OCI-LY1 (cell line): ENCODE results near the gene CFAP43.

Experiments used
- H2AFZ ChIP-seq: fragments of 200-600 bp; sonication (generic), shearing (Covaris generic); 2 replicates; pipeline ENCODE4 v1.6.0; 2014; ENCODE audit warnings: antibody characterized with exemption, mild to moderate bottlenecking, low read length
- H3F3A ChIP-seq: fragments of 200-600 bp; sonication (generic), shearing (Covaris generic); 2 replicates; pipeline ENCODE4 v1.6.0; 2014; ENCODE audit warnings: mild to moderate bottlenecking, antibody characterized with exemption, low read length, moderate library complexity; ENCODE audit not compliant: insufficient read depth
- H3K27ac ChIP-seq: fragments of 200-600 bp; sonication (generic); 2 replicates; pipeline ENCODE4 v1.5.1; 2014; ENCODE audit warnings: low read length, mixed run types, mild to moderate bottlenecking, low read depth; ENCODE audit not compliant: poor library complexity, severe bottlenecking
- H3K27me3 ChIP-seq: fragments of 200-600 bp; sonication (generic); 2 replicates; pipeline ENCODE4 v1.6.0; 2014; ENCODE audit warnings: antibody characterized with exemption, mild to moderate bottlenecking, low read length, moderate library complexity; ENCODE audit not compliant: insufficient read depth
- H3K36me3 ChIP-seq: fragments of 200-600 bp; sonication (generic); 2 replicates; pipeline ENCODE4 v1.6.1; 2014; ENCODE audit warnings: mild to moderate bottlenecking, antibody characterized with exemption, low read length, moderate library complexity, mixed read lengths; ENCODE audit not compliant: insufficient read depth
- H3K4me1 ChIP-seq: fragments of 200-600 bp; sonication (generic); 2 replicates; pipeline ENCODE4 v1.5.1; 2014; ENCODE audit warnings: mild to moderate bottlenecking, low read length, moderate library complexity; ENCODE audit not compliant: insufficient read depth, severe bottlenecking
- H3K4me2 ChIP-seq: fragments of 200-600 bp; sonication (generic), shearing (Covaris generic); 2 replicates; pipeline ENCODE4 v1.6.1; 2014; ENCODE audit warnings: low read length
- H3K4me3 ChIP-seq: fragments of 200-600 bp; sonication (generic); 2 replicates; pipeline ENCODE4 v1.5.1; 2014; ENCODE audit warnings: low read length, low read depth, mild to moderate bottlenecking, mixed read lengths; ENCODE audit not compliant: poor library complexity, severe bottlenecking
- H3K79me2 ChIP-seq: fragments of 200-600 bp; shearing (Covaris generic); 2 replicates; pipeline ENCODE4 v1.6.1; 2016; ENCODE audit warnings: mixed run types, low read length, mixed read lengths; ENCODE audit not compliant: insufficient read depth
- H3K9ac ChIP-seq: fragments of 200-600 bp; sonication (generic), shearing (Covaris generic); 2 replicates; pipeline ENCODE4 v1.6.1; 2014; ENCODE audit warnings: mild to moderate bottlenecking, low read length, mixed read lengths
- H3K9me2 ChIP-seq: fragments of 200-600 bp; sonication (generic), shearing (Covaris generic); 2 replicates; pipeline ENCODE4 v1.6.1; 2014; ENCODE audit warnings: low read depth, mild to moderate bottlenecking, low read length, mixed read lengths
- H3K9me3 ChIP-seq: fragments of 200-600 bp; shearing (Covaris generic); 2 replicates; pipeline ENCODE4 v1.6.1; 2014; ENCODE audit warnings: low read length, mixed read lengths
- H4K20me1 ChIP-seq: fragments of 200-600 bp; sonication (generic), shearing (Covaris generic); 2 replicates; pipeline ENCODE4 v1.6.0; 2016; ENCODE audit warnings: mild to moderate bottlenecking, low read length; ENCODE audit not compliant: insufficient read depth
- EZH2 ChIP-seq: fragments of 200-600 bp; sonication (generic), shearing (Covaris generic); IDR thresholded peaks from 2 replicates; pipeline ENCODE4 v1.8.0; 2017; ENCODE audit warnings: borderline replicate concordance, mixed run types, mild to moderate bottlenecking, antibody characterized with exemption, low read length, moderate library complexity, mixed read lengths
- TF ChIP-seq, protein P1 (sequence below): fragments of 200-600 bp; sonication (generic), shearing (Covaris generic); IDR thresholded peaks from 2 replicates; pipeline ENCODE4 v1.5.1; 2017; ENCODE audit warnings: mild to moderate bottlenecking, antibody characterized with exemption, low read length, moderate library complexity, mixed read lengths

The CFAP43 gene

DNA sequence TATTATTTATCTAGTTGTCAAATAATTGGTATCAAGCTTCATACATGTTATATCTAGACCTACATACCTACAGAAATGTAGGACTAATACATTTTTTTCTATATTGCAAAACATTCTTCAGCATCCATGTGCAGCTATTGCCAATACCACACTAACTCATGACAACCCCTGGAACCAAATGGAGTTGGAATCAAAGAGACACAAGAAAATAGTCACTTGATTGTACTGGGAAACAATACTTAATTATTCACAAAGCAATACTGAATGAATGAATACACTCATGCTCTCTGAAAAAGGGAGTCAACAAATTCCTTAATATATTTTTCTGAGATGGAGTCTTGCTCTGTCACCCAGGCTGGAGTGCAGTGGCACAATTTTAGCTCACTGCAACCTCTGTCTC lies 10.4 kb upstream of the CFAP43 start:
- no peaks in the 10 kb centered on the region for H3K36me3 ChIP-seq
- H4K20me1 ChIP-seq = no peaks in the 10 kb centered on the region
- H3K4me2 ChIP-seq = no peak overlapping the region
- no peaks in the 10 kb centered on the region for H3F3A ChIP-seq
- no peak overlapping the region for H3K9ac ChIP-seq
- no peaks in the 10 kb centered on the region for H3K79me2 ChIP-seq
- no peaks in the 10 kb centered on the region for H3K4me1 ChIP-seq
- H3K9me3 ChIP-seq = peaks cover 11% of the 10 kb centered on the region; the same call in 1 of the 2 replicates
- H3K9me2 ChIP-seq = no peaks in the 10 kb centered on the region
- H3K27me3 ChIP-seq = no peaks in the 10 kb centered on the region
- H3K4me3 ChIP-seq = no peak overlapping the region
- no peak overlapping the region for H3K27ac ChIP-seq
- no peak for TF ChIP-seq EZH2
- TF ChIP-seq, protein P1, sequence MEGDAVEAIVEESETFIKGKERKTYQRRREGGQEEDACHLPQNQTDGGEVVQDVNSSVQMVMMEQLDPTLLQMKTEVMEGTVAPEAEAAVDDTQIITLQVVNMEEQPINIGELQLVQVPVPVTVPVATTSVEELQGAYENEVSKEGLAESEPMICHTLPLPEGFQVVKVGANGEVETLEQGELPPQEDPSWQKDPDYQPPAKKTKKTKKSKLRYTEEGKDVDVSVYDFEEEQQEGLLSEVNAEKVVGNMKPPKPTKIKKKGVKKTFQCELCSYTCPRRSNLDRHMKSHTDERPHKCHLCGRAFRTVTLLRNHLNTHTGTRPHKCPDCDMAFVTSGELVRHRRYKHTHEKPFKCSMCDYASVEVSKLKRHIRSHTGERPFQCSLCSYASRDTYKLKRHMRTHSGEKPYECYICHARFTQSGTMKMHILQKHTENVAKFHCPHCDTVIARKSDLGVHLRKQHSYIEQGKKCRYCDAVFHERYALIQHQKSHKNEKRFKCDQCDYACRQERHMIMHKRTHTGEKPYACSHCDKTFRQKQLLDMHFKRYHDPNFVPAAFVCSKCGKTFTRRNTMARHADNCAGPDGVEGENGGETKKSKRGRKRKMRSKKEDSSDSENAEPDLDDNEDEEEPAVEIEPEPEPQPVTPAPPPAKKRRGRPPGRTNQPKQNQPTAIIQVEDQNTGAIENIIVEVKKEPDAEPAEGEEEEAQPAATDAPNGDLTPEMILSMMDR = no peak
- H2AFZ ChIP-seq = no peak overlapping the region

DNA sequence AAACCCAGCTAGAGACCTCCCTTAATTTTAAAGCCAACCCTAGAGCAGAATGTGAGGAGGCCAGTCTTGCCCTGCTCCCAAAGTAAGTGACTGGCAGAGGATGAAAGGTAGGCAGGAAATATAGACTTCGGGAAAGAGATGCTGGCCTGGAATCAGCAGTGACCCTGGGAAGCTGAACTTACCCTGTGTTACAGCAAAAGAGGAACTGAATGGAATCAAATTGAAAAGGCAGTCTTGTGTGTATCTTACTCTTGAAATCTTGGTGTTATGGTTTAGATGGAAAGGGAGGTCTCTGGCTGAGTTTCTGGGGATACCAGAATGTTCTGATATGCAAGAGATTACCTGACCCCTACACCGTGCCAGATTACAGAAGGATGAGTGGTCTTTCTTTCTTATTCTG lies 7.9 kb upstream of the CFAP43 start:
- H3K4me3 ChIP-seq = no peak overlapping the region
- no peaks in the 10 kb centered on the region for H3F3A ChIP-seq
- TF ChIP-seq, protein P1 = no peak
- TF ChIP-seq EZH2 = no peak
- H3K9me3 ChIP-seq = peaks cover 2% of the 10 kb centered on the region; the same call in 1 of the 2 replicates
- H3K27ac ChIP-seq = no peak overlapping the region
- no peak overlapping the region for H2AFZ ChIP-seq
- no peaks in the 10 kb centered on the region for H3K4me1 ChIP-seq
- no peak overlapping the region for H3K9ac ChIP-seq
- no peaks in the 10 kb centered on the region for H3K9me2 ChIP-seq
- H3K36me3 ChIP-seq = no peaks in the 10 kb centered on the region
- no peaks in the 10 kb centered on the region for H3K79me2 ChIP-seq
- no peaks in the 10 kb centered on the region for H3K27me3 ChIP-seq
- H4K20me1 ChIP-seq = no peaks in the 10 kb centered on the region
- H3K4me2 ChIP-seq = no peak overlapping the region

DNA sequence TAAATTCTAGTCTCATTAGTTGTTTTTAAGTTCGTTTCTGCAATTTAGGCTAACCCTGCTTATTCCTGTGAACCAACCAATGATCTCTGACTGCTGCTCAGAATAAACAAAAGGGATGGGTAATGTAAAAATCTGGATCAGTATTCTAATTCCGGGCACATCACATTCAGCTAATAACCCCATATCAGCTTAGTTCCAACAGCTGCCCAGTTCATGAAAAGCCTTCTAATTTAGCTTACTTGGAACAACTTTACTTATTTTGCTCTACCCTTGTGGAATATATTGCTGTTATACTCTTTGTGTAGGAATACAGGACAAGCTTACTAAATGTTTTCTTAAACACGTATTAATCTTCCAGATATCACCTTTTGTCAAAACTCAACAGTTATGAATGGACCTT lies 3.6 kb upstream of the CFAP43 start:
- Histone ChIP-seq H2AFZ (no peak overlapping the region), H3K79me2 (no peaks in the 10 kb centered on the region), H3K36me3 (no peaks in the 10 kb centered on the region), H3K9ac (no peak overlapping the region), H3K27me3 (no peaks in the 10 kb centered on the region), H3K9me3 (peaks cover 5% of the 10 kb centered on the region; the same call in 1 of the 2 replicates), H4K20me1 (no peaks in the 10 kb centered on the region), H3K27ac (no peak overlapping the region), H3K4me2 (no peak overlapping the region), H3K4me3 (no peak overlapping the region), H3K4me1 (no peaks in the 10 kb centered on the region), H3K9me2 (no peaks in the 10 kb centered on the region), H3F3A (no peaks in the 10 kb centered on the region; the same call in 1 of the 2 replicates)
- no peak for TF ChIP-seq EZH2
- TF ChIP-seq, protein P1 = no peak
